ENCODE results near the gene HAVCR2. TPM values are rescaled to one million over a fixed set of nuclear protein-coding genes. Genes with fewer than 3 reads are reported as not detected.

Gene HAVCR2
- total RNA-seq, 2 donors from 2014 or later: 16.8 to 38.0 TPM

DNA sequence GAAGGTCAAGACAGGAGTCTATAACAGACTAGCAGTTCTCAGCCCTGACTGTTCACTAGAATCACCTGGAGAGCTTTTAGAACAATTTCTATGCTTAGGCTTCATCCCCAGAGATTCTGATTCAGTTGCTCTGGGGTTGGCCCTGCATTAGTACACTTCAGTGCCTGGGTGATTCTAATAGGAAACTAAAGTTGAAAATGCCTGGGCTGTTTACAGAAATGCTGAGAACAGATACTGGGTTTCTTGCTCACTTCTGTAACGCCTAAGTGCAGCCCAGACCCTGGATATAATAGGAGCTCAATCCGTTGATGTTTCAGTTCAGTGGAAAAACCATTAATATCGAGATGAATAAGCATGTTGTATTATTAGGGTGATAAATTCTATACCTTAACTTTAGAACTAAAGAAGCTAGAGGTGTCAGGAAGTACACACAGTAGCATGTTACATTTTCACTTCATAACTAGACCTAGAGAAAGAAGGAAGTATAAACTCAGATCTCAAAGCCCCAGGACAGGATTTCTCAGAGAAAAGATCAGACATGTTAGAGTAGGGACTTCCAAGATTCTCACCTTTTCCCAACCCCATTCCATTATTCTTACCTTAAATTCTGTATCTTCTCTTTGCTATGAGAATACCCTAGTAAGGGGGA lies 20.4 kb downstream of the HAVCR2 start:
- Histone ChIP-seq H3K4me1 (ENCODE audit: control insufficient read depth in 1 of 2, low read depth in 2 of 2) (no peaks in the 10 kb centered on the region), H3K9me3 (no peaks in the 10 kb centered on the region), H3K4me3 (no peak overlapping the region), H3K27ac (no peak overlapping the region), H3K27me3 (replicated peaks; ENCODE audit: insufficient read depth) (no peaks in the 10 kb centered on the region), H3K36me3 (no peaks in the 10 kb centered on the region)
- no peak for ATAC-seq (ENCODE audit: insufficient number of reproducible peaks, low FRiP score, low read depth)
- no peak for DNase-seq (ENCODE audit: low spot score)
- TF ChIP-seq, protein P1, sequence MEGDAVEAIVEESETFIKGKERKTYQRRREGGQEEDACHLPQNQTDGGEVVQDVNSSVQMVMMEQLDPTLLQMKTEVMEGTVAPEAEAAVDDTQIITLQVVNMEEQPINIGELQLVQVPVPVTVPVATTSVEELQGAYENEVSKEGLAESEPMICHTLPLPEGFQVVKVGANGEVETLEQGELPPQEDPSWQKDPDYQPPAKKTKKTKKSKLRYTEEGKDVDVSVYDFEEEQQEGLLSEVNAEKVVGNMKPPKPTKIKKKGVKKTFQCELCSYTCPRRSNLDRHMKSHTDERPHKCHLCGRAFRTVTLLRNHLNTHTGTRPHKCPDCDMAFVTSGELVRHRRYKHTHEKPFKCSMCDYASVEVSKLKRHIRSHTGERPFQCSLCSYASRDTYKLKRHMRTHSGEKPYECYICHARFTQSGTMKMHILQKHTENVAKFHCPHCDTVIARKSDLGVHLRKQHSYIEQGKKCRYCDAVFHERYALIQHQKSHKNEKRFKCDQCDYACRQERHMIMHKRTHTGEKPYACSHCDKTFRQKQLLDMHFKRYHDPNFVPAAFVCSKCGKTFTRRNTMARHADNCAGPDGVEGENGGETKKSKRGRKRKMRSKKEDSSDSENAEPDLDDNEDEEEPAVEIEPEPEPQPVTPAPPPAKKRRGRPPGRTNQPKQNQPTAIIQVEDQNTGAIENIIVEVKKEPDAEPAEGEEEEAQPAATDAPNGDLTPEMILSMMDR (IDR thresholded peaks at IDR 0.05): no peak

DNA sequence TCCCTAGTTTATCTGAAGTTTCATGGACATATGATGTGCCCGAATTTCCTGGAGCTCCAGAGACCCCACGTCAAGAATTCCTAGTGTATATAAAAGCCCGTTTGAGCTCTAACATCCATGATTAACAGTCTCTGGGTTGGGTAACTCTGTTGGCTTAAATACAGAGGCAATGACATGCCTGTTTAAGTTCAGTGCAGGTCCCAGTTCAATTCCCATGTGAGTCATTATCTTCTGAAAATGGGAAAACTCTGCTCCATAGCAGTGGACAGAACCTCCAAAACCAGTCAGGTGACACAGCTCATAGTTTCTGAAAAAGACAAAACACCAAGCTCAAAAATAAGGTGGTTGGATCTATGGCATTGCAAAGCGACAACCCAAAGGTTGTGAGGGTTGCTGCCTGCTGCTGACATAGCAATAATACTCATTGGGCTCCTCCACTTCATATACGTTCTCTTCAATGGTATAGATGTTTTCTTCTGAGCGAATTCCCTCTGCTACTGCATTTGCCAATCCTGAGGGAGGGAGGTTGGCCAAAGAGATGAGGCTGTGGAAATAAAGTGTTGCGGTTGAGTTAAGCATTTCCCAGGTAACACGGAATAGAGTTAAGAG lies 22.0 kb downstream of the HAVCR2 start:
- TF ChIP-seq, protein P1 (IDR thresholded peaks at IDR 0.05): no peak
- Histone ChIP-seq H3K4me3 (no peak overlapping the region), H3K27me3 (replicated peaks; ENCODE audit: insufficient read depth) (no peaks in the 10 kb centered on the region), H3K9me3 (no peaks in the 10 kb centered on the region), H3K4me1 (ENCODE audit: control insufficient read depth in 1 of 2, low read depth in 2 of 2) (no peaks in the 10 kb centered on the region), H3K27ac (no peak overlapping the region), H3K36me3 (no peaks in the 10 kb centered on the region)
- DNase-seq (ENCODE audit: low spot score) (no peak), ATAC-seq (ENCODE audit: insufficient number of reproducible peaks, low FRiP score, low read depth) (no peak)

DNA sequence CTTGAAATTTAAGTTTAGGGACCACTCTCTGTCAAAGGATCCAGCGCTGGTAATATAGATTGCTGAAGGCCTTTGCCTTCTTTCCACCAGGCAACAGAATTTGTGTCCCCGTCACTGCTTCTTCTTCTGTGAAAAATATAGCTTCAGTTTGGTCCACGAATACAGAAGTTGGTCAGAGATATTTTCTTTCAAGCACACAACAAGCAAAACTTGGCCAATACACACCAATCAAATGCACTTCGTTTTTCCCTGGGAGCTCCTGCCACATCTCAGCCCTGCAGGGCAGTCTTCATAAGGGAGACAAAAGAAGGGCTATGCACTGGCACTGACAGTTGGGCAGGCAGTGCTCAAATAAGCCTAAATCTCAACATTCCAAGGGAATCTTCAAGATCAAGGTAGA lies 22.9 kb downstream of the HAVCR2 start:
- Histone ChIP-seq H3K27ac (no peak overlapping the region), H3K9me3 (no peaks in the 10 kb centered on the region), H3K4me1 (ENCODE audit: control insufficient read depth in 1 of 2, low read depth in 2 of 2) (no peaks in the 10 kb centered on the region), H3K4me3 (no peak overlapping the region), H3K36me3 (no peaks in the 10 kb centered on the region), H3K27me3 (replicated peaks; ENCODE audit: insufficient read depth) (no peaks in the 10 kb centered on the region)
- TF ChIP-seq, protein P1 (IDR thresholded peaks at IDR 0.05): no peak
- ATAC-seq (ENCODE audit: insufficient number of reproducible peaks, low FRiP score, low read depth) (no peak), DNase-seq (ENCODE audit: low spot score) (no peak)

DNA sequence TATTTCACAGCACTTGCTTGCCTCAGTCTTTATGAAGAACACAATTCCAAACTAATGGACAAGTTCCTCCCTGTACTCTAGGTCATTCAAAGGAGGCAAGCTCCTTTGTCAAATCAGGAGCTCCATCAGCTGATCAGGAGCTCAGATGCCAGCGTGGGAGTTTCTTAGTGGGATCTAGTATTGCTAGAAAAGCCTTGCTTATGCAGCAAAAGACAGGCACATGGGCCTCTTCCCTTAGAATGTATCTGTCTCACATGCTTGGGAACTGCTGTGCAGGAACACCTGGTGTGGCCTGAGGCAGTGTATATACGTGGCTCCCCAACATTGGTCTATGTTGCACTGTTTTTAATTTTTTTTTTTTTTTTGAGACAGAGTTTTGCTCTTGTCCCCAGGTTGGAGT lies 28.6 kb downstream of the HAVCR2 start:
- Histone ChIP-seq H3K9me3 (no peaks in the 10 kb centered on the region), H3K4me3 (no peak overlapping the region), H3K4me1 (ENCODE audit: control insufficient read depth in 1 of 2, low read depth in 2 of 2) (peaks cover 0 to 10% of the 10 kb centered on the region in 2 donors), H3K36me3 (no peaks in the 10 kb centered on the region), H3K27ac (no peak overlapping the region), H3K27me3 (replicated peaks; ENCODE audit: insufficient read depth) (no peaks in the 10 kb centered on the region)
- DNase-seq (ENCODE audit: low spot score) (no peak), ATAC-seq (ENCODE audit: insufficient number of reproducible peaks, low FRiP score, low read depth) (no peak)
- TF ChIP-seq, protein P1 (IDR thresholded peaks at IDR 0.05): no peak

DNA sequence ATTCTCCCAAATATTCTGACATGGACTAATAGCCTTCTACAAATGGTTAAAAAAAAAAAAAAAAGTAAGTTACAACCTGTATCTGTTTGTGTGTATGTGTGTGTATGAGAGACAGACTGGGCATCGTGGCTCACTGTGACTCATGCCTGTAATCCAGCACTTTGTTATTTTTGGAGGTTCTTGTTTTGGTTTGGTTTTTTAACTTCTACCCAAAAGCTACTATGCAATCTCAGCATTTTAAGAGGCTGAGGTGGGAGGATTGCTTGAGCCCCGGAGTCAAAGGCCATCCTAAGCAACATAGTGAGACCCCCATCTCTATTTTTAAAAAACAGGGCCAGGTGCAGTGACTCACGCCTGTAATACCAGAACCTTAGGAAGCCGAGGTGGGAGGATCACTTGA lies 32.3 kb downstream of the HAVCR2 start:
- DNase-seq (ENCODE audit: low spot score): no peak
- no peaks in the 10 kb centered on the region for H3K27me3 ChIP-seq (replicated peaks; ENCODE audit: insufficient read depth)
- TF ChIP-seq, protein P1 (IDR thresholded peaks at IDR 0.05): no peak
- peaks cover 0 to 10% of the 10 kb centered on the region in 2 donors for H3K4me1 ChIP-seq (ENCODE audit: control insufficient read depth in 1 of 2, low read depth in 2 of 2)
- H3K4me3 ChIP-seq: no peak overlapping the region
- H3K27ac ChIP-seq: no peak overlapping the region
- H3K9me3 ChIP-seq: no peaks in the 10 kb centered on the region
- no peak for ATAC-seq (ENCODE audit: insufficient number of reproducible peaks, low FRiP score, low read depth)
- H3K36me3 ChIP-seq: no peaks in the 10 kb centered on the region
